ENCODE measurements around the gene TYMS.

Gene TYMS

GRCh38 chr18:649341-649740 lies 8.1 kb upstream of the TYMS start:
- DNase-seq, result no peak

- DNase-seq, result no peak
Observed at GRCh38 chr18:650428-650858, 7.0 kb upstream of the TYMS start.

GRCh38 chr18:652131-652530 lies 5.3 kb upstream of the TYMS start:
- no peak for DNase-seq

GRCh38 chr18:653512-653911 lies 3.9 kb upstream of the TYMS start:
- no peak for DNase-seq

GRCh38 chr18:654601-655000 lies 2.9 kb upstream of the TYMS start:
- no peak for DNase-seq

GRCh38 chr18:655445-655844 lies 2.0 kb upstream of the TYMS start:
- no peak for DNase-seq

GRCh38 chr18:658001-658946 lies 821 bp downstream of the TYMS start:
- peak; percentile 68 for DNase-seq

- DNase-seq, result no peak
Observed at GRCh38 chr18:658947-659533, 1.6 kb downstream of the TYMS start.

GRCh38 chr18:659597-659996 lies 2.1 kb downstream of the TYMS start:
- no peak for DNase-seq

GRCh38 chr18:662197-662596 lies 4.7 kb downstream of the TYMS start:
- no peak for DNase-seq

GRCh38 chr18:666177-666576 lies 8.7 kb downstream of the TYMS start:
- no peak for DNase-seq

GRCh38 chr18:666628-667027 lies 9.2 kb downstream of the TYMS start:
- DNase-seq, result no peak

GRCh38 chr18:668260-668659 lies 10.8 kb downstream of the TYMS start:
- DNase-seq, result no peak

- DNase-seq, result no peak
Observed at GRCh38 chr18:669077-669476, 11.6 kb downstream of the TYMS start.

GRCh38 chr18:670522-670921 lies 13.1 kb downstream of the TYMS start:
- no peak for DNase-seq

- DNase-seq, result no peak
Observed at GRCh38 chr18:671405-671804, 14.0 kb downstream of the TYMS start.

- no peak for DNase-seq
Observed at GRCh38 chr18:673317-673716, 15.9 kb downstream of the TYMS start.

GRCh38 chr18:673769-674168 lies 16.3 kb downstream of the TYMS start:
- DNase-seq, result no peak

GRCh38 chr18:675307-675706 lies 17.9 kb downstream of the TYMS start:
- DNase-seq, result no peak

- DNase-seq, result no peak
Observed at GRCh38 chr18:676069-676468, 18.6 kb downstream of the TYMS start.

- DNase-seq, result no peak
Observed at GRCh38 chr18:676736-677135, 19.3 kb downstream of the TYMS start.

- no peak for DNase-seq
Observed at GRCh38 chr18:677145-677544, 19.7 kb downstream of the TYMS start.

- DNase-seq, result no peak
Observed at GRCh38 chr18:677951-678381, 20.5 kb downstream of the TYMS start.

- no peak for DNase-seq
Observed at GRCh38 chr18:678482-679182, 21.2 kb downstream of the TYMS start.

Data from activated CD4-positive, CD25-positive, alpha-beta regulatory T cell treated with anti-CD3 and anti-CD28 coated beads, Interleukin-2, amount 50 U/mL, for 72 hours (primary cell).